Body of pancreas (tissue), 4 donors: Measurements from ENCODE around the gene PON3. TPM values are rescaled to one million over a fixed set of nuclear protein-coding genes. Genes with fewer than 3 reads are reported as not detected.

Experiments
- ATAC-seq: fragments of 150-250 bp; one replicate; pipeline ENCODE4 v1.9.1; 2016
- DNase-seq, 4 donors: peaks; one replicate each; pipeline ENCODE4 v3.0.0-alpha.2; 2019
- H3K27ac ChIP-seq, 4 donors: fragments of 200-600 bp; sonication (generic); 1 replicate in 3 of 4; 2 replicates in 1 of 4; pipeline versions ENCODE4 v1.5.1 to v1.6.1; 2016 to 2019; ENCODE audit warnings: mild to moderate bottlenecking in 1 of 4, mixed read lengths in 1 of 4, moderate library complexity in 1 of 4
- H3K27me3 ChIP-seq, 2 donors: fragments of 200-600 bp; sonication (generic); one replicate each; pipeline ENCODE4 v1.6.0; 2016; ENCODE audit warnings: mild to moderate bottlenecking in 1 of 2
- H3K36me3 ChIP-seq, 2 donors: fragments of 200-600 bp; sonication (generic); replicated peaks in 1 of 2; 2 replicates each; pipeline ENCODE4 v1.5.1; 2016; ENCODE audit warnings: low read depth in 2 of 2; ENCODE audit not compliant: insufficient read depth in 1 of 2
- H3K4me1 ChIP-seq: fragments of 200-600 bp; sonication (generic); one replicate; pipeline ENCODE4 v1.6.0; 2016
- H3K4me3 ChIP-seq, 2 donors: fragments of 200-600 bp; sonication (generic); 1 replicate in 1 of 2; 2 replicates in 1 of 2; pipeline ENCODE4 v1.5.1; 2016 to 2019
- H3K9me3 ChIP-seq, 3 donors: fragments of 200-600 bp; sonication (generic); 1 replicate in 2 of 3; 2 replicates in 1 of 3; pipeline ENCODE4 v1.5.1; 2016
- CTCF ChIP-seq, 7 experiments: fragments of 450-650 bp in 4 of 7; fragments of 200-600 bp in 3 of 7; sonication (generic) in 3 of 7; IDR thresholded peaks; one replicate each; pipeline ENCODE4 v1.5.1; 2016 to 2019; ENCODE audit warnings: antibody characterized with exemption in 7 of 7
- POLR2A ChIP-seq, 3 donors: fragments of 450-650 bp; IDR thresholded peaks; one replicate each; pipeline ENCODE4 v1.6.1; 2016; ENCODE audit warnings: antibody characterized with exemption in 3 of 3, mild to moderate bottlenecking in 2 of 3
- WGBS, 2 donors: methylation state at CpG; one replicate each; pipeline ENCODE4 v1.1.5; 2017; 5-methylcytosine and 5-hydroxymethylcytosine counted together
- intact Hi-C: fragments of 100-400 bp; cut with DNase I; formaldehyde crosslinking; loops from one replicate; pipeline ENCODE4 v1.15.1; 2023
- total RNA-seq, 2 donors: library from RNA; depleted of rRNA; stranded (reverse); fragments of >200 nt; gene quantifications; one replicate each; pipeline ENCODE4 v1.1.0, GENCODE V29; 2016

PON3 gene
- total RNA-seq = 1 to 10 TPM; 3.0 to 7.0 TPM

GRCh38 chr7:95396136-95397032 is at the start of gene PON3:
TSS of gene PON3 (minus strand) at chr7:95396375. CDS start at chr7:95396350, 25 bp downstream.
- H3K9me3 ChIP-seq = no peaks in the 10 kb centered on the region
- H3K36me3 ChIP-seq = no peaks in the 10 kb centered on the region
- 3 to 10% methylated on average over 33 to 68 of the region's 68 CpGs for WGBS, 2 donors
- H3K4me3 ChIP-seq = peak within 1 kb of the TSS; percentile 38 to 69
- peak within 1 kb of the TSS in 3 of 4 donors; percentile 80 to 88 (median 82) for H3K27ac ChIP-seq
- no peaks in the 10 kb centered on the region for H3K27me3 ChIP-seq
- no peaks in the 10 kb centered on the region for H3K4me1 ChIP-seq
- DNase-seq = peak; percentile 59 to 78 (median 68)
- TF ChIP-seq CTCF (IDR thresholded peaks at IDR 0.05) (peak; percentile 22 to 69 (median 41)), POLR2A (IDR thresholded peaks at IDR 0.05) (peak; percentile 54 to 81 (median 77))
- intact Hi-C loops = no loop called here
- ATAC-seq = peak; percentile 94

GRCh38 chr7:95444796-95445195 is 48.6 kb upstream of the PON3 start:
- ATAC-seq (no peak), DNase-seq (no peak)
- H3K27ac ChIP-seq = no peak overlapping the region
- intact Hi-C loops = no loop called here
- WGBS, 2 donors = 49 to 63% methylated on average over 2 of the region's 2 CpGs
- H3K9me3 ChIP-seq = no peaks in the 10 kb centered on the region
- H3K27me3 ChIP-seq = no peaks in the 10 kb centered on the region
- H3K4me3 ChIP-seq = no peak overlapping the region
- H3K4me1 ChIP-seq = no peaks in the 10 kb centered on the region
- H3K36me3 ChIP-seq = no peaks in the 10 kb centered on the region
- no peak for TF ChIP-seq POLR2A (IDR thresholded peaks at IDR 0.05)
- no peak for TF ChIP-seq CTCF (IDR thresholded peaks at IDR 0.05)

GRCh38 chr7:95441042-95441823 is 45.1 kb upstream of the PON3 start:
- Histone ChIP-seq H3K27me3 (no peaks in the 10 kb centered on the region), H3K4me3 (no peak overlapping the region), H3K4me1 (no peaks in the 10 kb centered on the region), H3K27ac (peak overlapping the region in 1 of 4 donors; percentile 54), H3K9me3 (no peaks in the 10 kb centered on the region), H3K36me3 (no peaks in the 10 kb centered on the region)
- 75 to 79% methylated on average over 6 to 7 of the region's 7 CpGs for WGBS, 2 donors
- TF ChIP-seq POLR2A (IDR thresholded peaks at IDR 0.05) = no peak
- TF ChIP-seq CTCF (IDR thresholded peaks at IDR 0.05) = no peak
- intact Hi-C loops = no loop called here
- ATAC-seq = peak; percentile 67
- DNase-seq = no peak

- Histone ChIP-seq H3K9me3 (no peaks in the 10 kb centered on the region), H3K27ac (no peak overlapping the region), H3K27me3 (no peaks in the 10 kb centered on the region), H3K36me3 (no peaks in the 10 kb centered on the region), H3K4me1 (peaks cover 2% of the 10 kb centered on the region), H3K4me3 (no peak overlapping the region)
- 84 to 88% methylated on average over 3 of the region's 3 CpGs for WGBS, 2 donors
- ATAC-seq = no peak
- intact Hi-C loops = no loop called here
- DNase-seq = no peak
- TF ChIP-seq CTCF (IDR thresholded peaks at IDR 0.05) (no peak), POLR2A (IDR thresholded peaks at IDR 0.05) (no peak)
These were observed 44.3 kb upstream of the PON3 start for GRCh38 chr7:95440394-95441038.
